ENCODE measurements around the gene TCP11L2. TPM values are rescaled to one million over a fixed set of nuclear protein-coding genes. Genes with fewer than 3 reads are reported as not detected.

TCP11L2 gene
- total RNA-seq, 1 donor = 25.0 TPM

DNA sequence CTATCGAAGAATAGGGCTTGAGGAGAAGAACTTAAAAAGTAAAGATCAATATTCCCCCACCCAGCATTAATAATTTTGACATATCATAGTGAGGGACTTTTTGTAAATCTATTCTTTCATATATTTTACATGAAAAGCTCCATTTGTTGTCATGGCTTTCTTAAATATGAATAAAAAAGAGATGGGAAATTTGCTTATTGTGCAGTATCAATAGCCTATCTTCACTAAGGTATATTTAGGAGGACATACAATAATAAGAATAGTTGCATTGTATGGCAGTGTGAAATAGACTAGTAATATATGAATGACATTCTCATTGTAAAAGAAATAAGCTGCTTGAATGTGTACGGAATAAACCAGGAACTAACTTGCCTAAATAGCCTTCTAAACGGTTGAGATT lies 5.5 kb upstream of the TCP11L2 start:
- TF ChIP-seq, protein P1, sequence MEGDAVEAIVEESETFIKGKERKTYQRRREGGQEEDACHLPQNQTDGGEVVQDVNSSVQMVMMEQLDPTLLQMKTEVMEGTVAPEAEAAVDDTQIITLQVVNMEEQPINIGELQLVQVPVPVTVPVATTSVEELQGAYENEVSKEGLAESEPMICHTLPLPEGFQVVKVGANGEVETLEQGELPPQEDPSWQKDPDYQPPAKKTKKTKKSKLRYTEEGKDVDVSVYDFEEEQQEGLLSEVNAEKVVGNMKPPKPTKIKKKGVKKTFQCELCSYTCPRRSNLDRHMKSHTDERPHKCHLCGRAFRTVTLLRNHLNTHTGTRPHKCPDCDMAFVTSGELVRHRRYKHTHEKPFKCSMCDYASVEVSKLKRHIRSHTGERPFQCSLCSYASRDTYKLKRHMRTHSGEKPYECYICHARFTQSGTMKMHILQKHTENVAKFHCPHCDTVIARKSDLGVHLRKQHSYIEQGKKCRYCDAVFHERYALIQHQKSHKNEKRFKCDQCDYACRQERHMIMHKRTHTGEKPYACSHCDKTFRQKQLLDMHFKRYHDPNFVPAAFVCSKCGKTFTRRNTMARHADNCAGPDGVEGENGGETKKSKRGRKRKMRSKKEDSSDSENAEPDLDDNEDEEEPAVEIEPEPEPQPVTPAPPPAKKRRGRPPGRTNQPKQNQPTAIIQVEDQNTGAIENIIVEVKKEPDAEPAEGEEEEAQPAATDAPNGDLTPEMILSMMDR (IDR thresholded peaks at IDR 0.05; ENCODE audit: insufficient read depth, low read depth, low read length) = no peak
- no peak for DNase-seq (ENCODE audit: low read depth)

DNA sequence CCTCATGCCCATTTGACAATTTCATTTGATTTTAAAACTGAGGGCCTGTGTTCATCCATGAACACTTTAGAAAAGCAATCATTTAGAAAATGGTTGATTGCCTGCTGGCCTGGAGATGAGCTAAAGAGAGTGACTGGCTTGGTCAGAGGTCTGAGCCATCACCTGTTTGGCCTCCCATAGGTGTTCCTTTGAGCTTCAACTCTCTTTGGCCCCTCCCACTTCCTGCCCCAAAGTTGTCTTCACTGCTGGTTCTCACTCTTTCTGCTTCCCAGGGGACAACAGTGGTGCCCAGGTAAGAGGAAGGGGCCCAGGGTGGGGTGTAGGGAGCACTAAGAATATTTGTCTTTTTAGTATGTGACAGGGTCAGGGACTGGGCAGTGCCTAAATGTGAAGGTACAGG lies 4.9 kb upstream of the TCP11L2 start:
- no peak for DNase-seq (ENCODE audit: low read depth)
- TF ChIP-seq, protein P1 (IDR thresholded peaks at IDR 0.05; ENCODE audit: insufficient read depth, low read depth, low read length) = no peak
- no peak overlapping the region for H3K4me3 ChIP-seq (ENCODE audit: low read depth, low read length)

More for the DNA sequence above, 5.5 kb upstream of the TCP11L2 start:
- no peak overlapping the region for H3K4me3 ChIP-seq (ENCODE audit: low read depth, low read length)

DNA sequence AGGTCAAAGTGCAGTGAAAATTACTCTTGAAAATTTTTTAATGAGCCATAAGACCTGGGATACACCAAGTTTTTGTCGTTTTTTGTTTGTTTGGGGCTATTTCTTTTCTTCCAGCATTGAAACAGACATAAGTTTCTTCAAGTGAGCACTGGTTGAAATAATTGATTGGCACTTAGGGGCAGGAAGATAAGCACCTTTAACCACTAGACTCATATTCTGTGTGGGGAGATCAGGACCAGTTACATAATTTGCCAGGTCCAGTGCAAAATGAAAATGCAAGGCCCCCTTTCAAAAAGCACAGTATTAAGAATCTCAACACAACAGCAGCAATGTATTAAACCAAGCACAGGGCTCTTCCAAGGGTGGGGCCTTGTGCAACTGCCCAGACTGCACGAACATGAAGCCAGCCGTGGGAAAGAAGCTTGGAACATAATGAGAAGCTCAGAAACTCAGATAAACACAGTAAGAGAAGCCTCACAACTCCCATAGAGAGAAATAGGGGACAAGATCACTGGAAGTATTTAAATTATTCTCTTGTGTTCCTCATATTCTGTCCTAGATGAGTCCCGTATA lies 3.2 kb upstream of the TCP11L2 start:
- no peak overlapping the region for H3K4me3 ChIP-seq (ENCODE audit: low read depth, low read length)
- TF ChIP-seq, protein P1 (IDR thresholded peaks at IDR 0.05; ENCODE audit: insufficient read depth, low read depth, low read length) = no peak
- DNase-seq (ENCODE audit: low read depth) = peak; percentile 42

DNA sequence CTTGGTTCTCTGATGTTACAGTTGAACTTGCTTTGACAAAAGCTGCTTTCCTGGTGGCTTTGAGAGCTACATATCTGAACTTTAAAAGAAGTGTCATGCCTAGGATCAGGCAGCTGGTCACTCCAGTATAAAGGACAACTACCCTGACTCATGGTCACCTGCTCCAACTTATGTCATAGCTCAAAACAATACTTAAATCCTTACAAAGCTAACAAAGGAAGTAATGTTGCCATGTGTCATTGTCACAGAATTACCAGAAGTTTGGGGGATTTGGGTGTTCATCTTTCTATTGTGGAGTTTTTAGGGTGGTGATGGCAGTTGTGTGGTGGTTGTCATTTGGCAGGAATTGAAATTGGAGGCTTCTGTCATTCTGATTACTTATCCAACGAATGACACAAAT lies 1.8 kb upstream of the TCP11L2 start:
- TF ChIP-seq, protein P1 (IDR thresholded peaks at IDR 0.05; ENCODE audit: insufficient read depth, low read depth, low read length) = no peak
- no peak overlapping the region for H3K4me3 ChIP-seq (ENCODE audit: low read depth, low read length)
- DNase-seq (ENCODE audit: low read depth) = no peak

DNA sequence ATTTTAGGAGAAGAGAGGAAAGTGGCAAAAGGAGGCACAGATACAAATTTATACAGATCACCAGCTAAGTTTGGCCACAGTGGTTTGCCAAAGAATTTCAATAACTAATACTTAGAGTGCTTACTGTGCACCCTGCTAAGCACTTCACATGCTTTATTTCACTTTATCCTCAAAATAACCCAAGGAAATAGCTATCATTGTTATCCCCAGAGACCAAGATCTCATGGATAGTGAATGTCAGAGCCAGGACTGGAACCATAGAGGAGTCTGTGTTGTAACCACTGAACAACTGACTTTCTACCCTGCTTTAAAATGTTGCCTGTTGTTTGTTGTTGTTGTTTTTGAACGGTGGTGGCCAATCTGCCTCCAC lies 1.3 kb upstream of the TCP11L2 start:
- DNase-seq (ENCODE audit: low read depth) = peak; percentile 36
- H3K4me3 ChIP-seq (ENCODE audit: low read depth, low read length) = no peak overlapping the region
- TF ChIP-seq, protein P1 (IDR thresholded peaks at IDR 0.05; ENCODE audit: insufficient read depth, low read depth, low read length) = no peak

DNA sequence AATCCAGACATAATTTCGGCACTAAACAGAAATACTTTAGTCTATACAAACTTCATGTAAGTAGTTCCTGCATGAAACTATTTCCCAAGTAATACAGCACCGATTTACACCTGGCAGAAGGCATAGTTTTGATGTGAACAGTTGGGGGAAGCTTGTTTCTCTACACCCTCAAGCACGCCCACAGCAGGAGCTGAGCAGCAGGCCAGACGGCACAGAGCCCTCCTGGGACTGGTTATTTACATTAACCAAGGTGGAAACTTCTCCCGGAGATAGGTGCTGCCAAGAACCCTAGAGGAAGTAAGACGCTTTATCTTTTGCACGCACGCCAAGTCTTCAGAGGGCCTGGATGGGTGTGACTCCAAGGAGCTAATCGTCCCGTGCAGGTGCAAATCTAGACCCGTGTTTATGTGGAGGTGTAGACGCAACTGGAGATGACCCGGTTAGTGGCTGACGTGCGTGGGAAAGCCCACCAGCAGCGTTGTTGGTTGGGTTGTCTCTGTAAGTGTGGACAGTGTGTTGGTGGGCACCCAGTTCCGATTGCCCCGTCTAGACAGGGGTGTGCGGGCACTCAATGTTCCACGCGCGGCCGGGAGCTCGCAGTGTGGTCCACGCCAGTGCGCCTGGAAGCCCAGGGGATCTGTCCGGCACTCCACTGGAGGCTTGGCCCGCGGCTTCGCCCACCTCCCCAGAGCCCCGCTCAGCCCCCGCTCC lies 767 bp upstream of the TCP11L2 start:
- peak; percentile 78 for DNase-seq (ENCODE audit: low read depth)
- peak overlapping the region; percentile 66 for H3K4me3 ChIP-seq (ENCODE audit: low read depth, low read length)
- TF ChIP-seq, protein P1 (IDR thresholded peaks at IDR 0.05; ENCODE audit: insufficient read depth, low read depth, low read length) = no peak

Measured in fibroblast of villous mesenchyme (primary cell).